SK-N-SH treated with all-trans-retinoic acid at 6 μM for 48 hours (cell line): ENCODE data around the gene KDM2B.

ENCODE experiments used
- ESRRG ChIP-seq: fragments of 250-450 bp; sonication (Bioruptor Pico); IDR thresholded peaks from 2 replicates; pipeline ENCODE4 v1.6.1; 2021; ENCODE audit warnings: mild to moderate bottlenecking
- PPARA ChIP-seq: fragments of 250-450 bp; sonication (Bioruptor Pico); IDR thresholded peaks from 2 replicates; pipeline ENCODE4 v1.5.0; 2020; ENCODE audit warnings: mild to moderate bottlenecking, borderline replicate concordance
- SNAI2 ChIP-seq: fragments of 250-450 bp; sonication (Bioruptor Pico); IDR thresholded peaks from 2 replicates; pipeline ENCODE4 v1.5.0; 2020; ENCODE audit warnings: mild to moderate bottlenecking, moderate library complexity
- ZC3H10 ChIP-seq: fragments of 250-450 bp; sonication (Bioruptor Pico); IDR thresholded peaks from 2 replicates; pipeline ENCODE4 v1.5.1; 2021; ENCODE audit warnings: mild to moderate bottlenecking, moderate library complexity
- ZFP3 ChIP-seq: fragments of 250-450 bp; sonication (Bioruptor Pico); IDR thresholded peaks from 2 replicates; pipeline ENCODE4 v1.5.0; 2020; ENCODE audit warnings: mild to moderate bottlenecking, moderate library complexity

GRCh38 chr12:121442028-121442948 is 138.5 kb downstream of the KDM2B start:
- TF ChIP-seq ZC3H10 (CRISPR knock-in tag) = no peak
- no peak for TF ChIP-seq ESRRG (CRISPR knock-in tag)
- no peak for TF ChIP-seq SNAI2
- TF ChIP-seq ZFP3 (CRISPR knock-in tag) = no peak
- TF ChIP-seq PPARA (CRISPR knock-in tag) = no peak
